Keratinocyte (primary cell): ENCODE measurements around the gene ITFG1. TPM values are rescaled to one million over a fixed set of nuclear protein-coding genes. Genes with fewer than 3 reads are reported as not detected.

ENCODE experiments used
- DNase-seq: peaks from one replicate; pipeline ENCODE4 v3.0.0-alpha.2; 2011; ENCODE audit warnings: low read depth, missing footprints, low spot score
- FAIRE-seq: peaks from 2 replicates; lab custom pipeline; 2011; peaks lifted over from hg19 to GRCh38; lab: Jason Lieb, UNC
- H2AFZ ChIP-seq: 2 replicates; pipeline ENCODE4 v1.6.0; 2012; ENCODE audit warnings: low read length, control low read depth, inconsistent platforms; ENCODE audit not compliant: control insufficient read depth
- H3K27ac ChIP-seq: 2 replicates; pipeline ENCODE4 v1.5.1; 2011; ENCODE audit warnings: low read length; ENCODE audit not compliant: control insufficient read depth, insufficient read depth
- H3K27me3 ChIP-seq: 3 replicates; pipeline ENCODE4 v1.6.0; 2011; ENCODE audit warnings: low read length; ENCODE audit not compliant: control insufficient read depth, insufficient read depth; ENCODE audit errors: extremely low read depth
- H3K36me3 ChIP-seq, 2 experiments: 2 replicates in 1 of 2; 3 replicates in 1 of 2; pipeline ENCODE4 v1.5.1; 2011; ENCODE audit warnings: low read length in 2 of 2, mild to moderate bottlenecking in 1 of 2; ENCODE audit not compliant: control insufficient read depth in 2 of 2, insufficient read depth in 2 of 2; ENCODE audit errors: extremely low read depth in 1 of 2
- H3K4me1 ChIP-seq: 3 replicates; pipeline ENCODE4 v1.5.1; 2011; ENCODE audit warnings: low read length; ENCODE audit not compliant: control insufficient read depth, insufficient read depth; ENCODE audit errors: extremely low read depth
- H3K4me2 ChIP-seq: 3 replicates; pipeline ENCODE4 v1.6.0; 2011; ENCODE audit warnings: low read depth, low read length; ENCODE audit not compliant: control insufficient read depth, insufficient read depth; ENCODE audit errors: extremely low read depth
- H3K4me3 ChIP-seq, 3 experiments: fragments of 200-600 bp in 1 of 3; sonication (generic) in 1 of 3; 2 replicates in 2 of 3; 3 replicates in 1 of 3; pipeline ENCODE4 v1.5.1; 2011 to 2016; ENCODE audit warnings: low read length in 3 of 3, mild to moderate bottlenecking in 3 of 3, control low read depth in 2 of 3, inconsistent platforms in 1 of 3, low read depth in 1 of 3, mixed read lengths in 1 of 3, mixed run types in 1 of 3, moderate library complexity in 1 of 3; ENCODE audit not compliant: control insufficient read depth in 2 of 3, insufficient read depth in 2 of 3; ENCODE audit errors: extremely low read depth in 1 of 3
- H3K79me2 ChIP-seq: 2 replicates; pipeline ENCODE4 v1.6.0; 2012; ENCODE audit warnings: low read length; ENCODE audit not compliant: control insufficient read depth, insufficient read depth
- H3K9ac ChIP-seq: 3 replicates; pipeline ENCODE4 v1.6.0; 2011; ENCODE audit warnings: low read length; ENCODE audit not compliant: control insufficient read depth, insufficient read depth; ENCODE audit errors: extremely low read depth
- H3K9me1 ChIP-seq: 3 replicates; pipeline ENCODE4 v1.6.0; 2011; ENCODE audit warnings: low read length; ENCODE audit not compliant: control insufficient read depth, insufficient read depth; ENCODE audit errors: extremely low read depth
- H3K9me3 ChIP-seq: 2 replicates; pipeline ENCODE4 v1.5.1; 2012; ENCODE audit warnings: low read depth, low read length; ENCODE audit not compliant: control insufficient read depth
- H4K20me1 ChIP-seq: 3 replicates; pipeline ENCODE4 v1.6.0; 2011; ENCODE audit warnings: low read length; ENCODE audit not compliant: control insufficient read depth, insufficient read depth; ENCODE audit errors: extremely low read depth
- EZH2 ChIP-seq: IDR thresholded peaks from one replicate; pipeline ENCODE4 v1.6.1; 2012; ENCODE audit warnings: inconsistent platforms, mild to moderate bottlenecking, low read length, moderate library complexity
- dilution Hi-C: fragments of 300-500 bp; cut with MboI; formaldehyde crosslinking; loops from one replicate; pipeline ENCODE4 v1.7.0; 2020; ENCODE audit warnings: low sequenced_read_pairs; ENCODE audit not compliant: extremely low pct_ligation_motif_present
- polyA plus RNA-seq, 5 experiments: library from polyadenylated mRNA; depleted of rRNA in 3 of 5; stranded (reverse) in 3 of 5; stranded (forward) in 1 of 5; unstranded in 1 of 5; fragments of >200 nt; gene quantifications; 1 replicate in 1 of 5; 2 replicates in 3 of 5; 3 replicates in 1 of 5; pipeline versions ENCODE4 v1.2.1 to v1.2.3, GENCODE V29; 2011 to 2012; ENCODE audit warnings: missing spikeins in 2 of 5, low read depth in 1 of 5, low replicate concordance in 1 of 5
- TF ChIP-seq, protein P1 (sequence below), 3 experiments: IDR thresholded peaks in 1 of 3; conservative IDR thresholded peaks in 1 of 3; optimal IDR thresholded peaks in 1 of 3; 2 replicates in 2 of 3; 3 replicates in 1 of 3; pipeline versions ENCODE3 to v1.5.1; 2011; ENCODE audit warnings: low read length in 3 of 3, mild to moderate bottlenecking in 3 of 3, moderate library complexity in 2 of 3, control low read depth in 1 of 3, inconsistent platforms in 1 of 3; ENCODE audit not compliant: insufficient read depth in 2 of 3; ENCODE audit errors: extremely low read depth in 1 of 3

Gene ITFG1
- polyA plus RNA-seq, 1 donor (not counting 4 experiments of a cell fraction or from before 2014, with no cell fraction given), result 83.8 TPM

DNA sequence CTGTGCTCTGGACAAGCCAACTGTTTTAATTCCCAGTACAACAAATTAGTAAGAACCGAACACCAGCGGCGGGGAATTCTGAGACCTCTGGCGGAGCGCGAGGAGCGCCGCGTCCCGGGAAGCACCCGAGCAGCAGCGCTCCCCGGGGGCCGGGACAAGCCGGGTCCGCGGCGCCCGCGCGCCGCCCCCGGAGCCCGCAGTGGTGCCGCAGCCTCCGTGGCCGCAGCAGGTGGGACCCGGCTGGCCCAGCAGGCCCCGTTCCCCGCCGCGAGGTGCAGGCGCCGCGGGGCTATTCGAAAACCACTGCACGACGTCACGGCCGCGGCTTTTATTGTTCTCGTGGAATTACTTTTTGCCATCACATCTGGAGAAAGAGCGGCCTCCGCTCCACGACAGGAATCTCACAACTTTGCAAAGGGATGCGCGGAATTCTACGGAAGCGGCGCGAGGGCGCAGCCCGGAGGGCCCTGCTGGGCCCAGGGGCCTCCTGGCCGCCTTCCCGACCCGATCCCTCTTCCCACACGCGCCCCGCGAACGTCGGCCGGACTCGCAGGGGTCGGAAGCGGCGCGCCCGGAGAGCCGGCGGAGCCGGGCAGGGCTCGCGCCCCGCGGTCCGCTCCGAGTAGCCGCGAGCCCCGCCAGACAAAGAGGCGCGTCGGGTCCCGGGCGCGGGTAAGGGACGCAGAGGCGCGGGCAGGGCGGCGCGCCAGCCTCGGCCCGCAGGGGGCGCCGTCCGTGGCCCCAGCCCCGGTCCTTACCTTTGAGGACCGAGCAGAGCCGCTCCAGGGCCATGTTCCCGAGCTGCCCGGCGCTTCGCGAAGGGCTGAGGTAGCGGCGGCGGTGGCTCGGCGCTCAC lies 317.8 kb downstream of the ITFG1 start:
- Histone ChIP-seq H3K27ac (peak overlapping the region; percentile 71), H3K36me3 (no peaks in the 10 kb centered on the region), H3K27me3 (no peaks in the 10 kb centered on the region), H3K4me1 (peaks cover 33% of the 10 kb centered on the region), H2AFZ (peak overlapping the region; percentile 65), H3K79me2 (peaks cover 48% of the 10 kb centered on the region), H4K20me1 (no peaks in the 10 kb centered on the region), H3K9me1 (peaks cover 4% of the 10 kb centered on the region), H3K4me2 (peak overlapping the region; percentile 89), H3K4me3 (peak overlapping the region; percentile 66 to 84 (median 68)), H3K9me3 (no peaks in the 10 kb centered on the region), H3K9ac (peak overlapping the region; percentile 78)
- TF ChIP-seq, protein P1, sequence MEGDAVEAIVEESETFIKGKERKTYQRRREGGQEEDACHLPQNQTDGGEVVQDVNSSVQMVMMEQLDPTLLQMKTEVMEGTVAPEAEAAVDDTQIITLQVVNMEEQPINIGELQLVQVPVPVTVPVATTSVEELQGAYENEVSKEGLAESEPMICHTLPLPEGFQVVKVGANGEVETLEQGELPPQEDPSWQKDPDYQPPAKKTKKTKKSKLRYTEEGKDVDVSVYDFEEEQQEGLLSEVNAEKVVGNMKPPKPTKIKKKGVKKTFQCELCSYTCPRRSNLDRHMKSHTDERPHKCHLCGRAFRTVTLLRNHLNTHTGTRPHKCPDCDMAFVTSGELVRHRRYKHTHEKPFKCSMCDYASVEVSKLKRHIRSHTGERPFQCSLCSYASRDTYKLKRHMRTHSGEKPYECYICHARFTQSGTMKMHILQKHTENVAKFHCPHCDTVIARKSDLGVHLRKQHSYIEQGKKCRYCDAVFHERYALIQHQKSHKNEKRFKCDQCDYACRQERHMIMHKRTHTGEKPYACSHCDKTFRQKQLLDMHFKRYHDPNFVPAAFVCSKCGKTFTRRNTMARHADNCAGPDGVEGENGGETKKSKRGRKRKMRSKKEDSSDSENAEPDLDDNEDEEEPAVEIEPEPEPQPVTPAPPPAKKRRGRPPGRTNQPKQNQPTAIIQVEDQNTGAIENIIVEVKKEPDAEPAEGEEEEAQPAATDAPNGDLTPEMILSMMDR (optimal IDR thresholded peaks at IDR 0.05 in 1 of 3, IDR thresholded peaks at IDR 0.05 in 1 of 3, conservative IDR thresholded peaks at IDR 0.05 in 1 of 3; ENCODE audit: extremely low read depth in 1 of 3, insufficient read depth in 2 of 3, low read length in 3 of 3), result peak in 2 of 3 experiments; percentile 66 to 75
- TF ChIP-seq EZH2, result no peak
- no peak for DNase-seq
- dilution Hi-C loops, result no loop called here
- FAIRE-seq, result no peak

DNA sequence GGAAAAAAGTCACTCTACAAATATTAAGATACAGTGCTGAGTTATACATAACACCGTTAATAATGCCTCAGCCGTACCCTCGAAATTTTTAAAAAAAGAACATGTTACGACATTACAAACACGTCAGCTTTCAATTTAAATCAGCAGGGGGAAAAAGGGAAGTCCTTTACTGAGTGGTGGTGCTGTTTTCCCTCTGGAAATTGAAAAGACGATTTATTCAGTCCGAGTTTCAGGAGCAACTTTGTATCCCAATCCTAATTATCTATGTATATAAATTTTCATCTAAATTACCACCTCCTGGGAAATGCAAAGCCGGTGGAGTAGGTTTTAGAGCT lies 318.4 kb downstream of the ITFG1 start:
- Histone ChIP-seq H3K79me2 (peaks cover 53% of the 10 kb centered on the region), H3K36me3 (no peaks in the 10 kb centered on the region), H3K9ac (peak overlapping the region; percentile 78), H3K4me1 (peaks cover 39% of the 10 kb centered on the region), H3K27me3 (no peaks in the 10 kb centered on the region), H2AFZ (no peak overlapping the region), H3K9me3 (no peaks in the 10 kb centered on the region), H3K4me2 (peak overlapping the region; percentile 89), H3K9me1 (peaks cover 4% of the 10 kb centered on the region), H4K20me1 (no peaks in the 10 kb centered on the region), H3K4me3 (peak overlapping the region; percentile 66 to 84 (median 68)), H3K27ac (peak overlapping the region; percentile 71)
- no peak for TF ChIP-seq EZH2
- TF ChIP-seq, protein P1 (optimal IDR thresholded peaks at IDR 0.05 in 1 of 3, IDR thresholded peaks at IDR 0.05 in 1 of 3, conservative IDR thresholded peaks at IDR 0.05 in 1 of 3; ENCODE audit: extremely low read depth in 1 of 3, insufficient read depth in 2 of 3, low read length in 3 of 3), result no peak
- FAIRE-seq (no peak), DNase-seq (no peak)
- dilution Hi-C loops, result no loop called here
